HG02970 (cell line): ENCODE data around the gene CCT7.
"Not testable (repeated sequence)": the region's sequence is repeated elsewhere in the genome, so short reads cannot be mapped to it uniquely, and the experiment has no call there.

ENCODE experiments used
- ATAC-seq: cut with Tn5 transposase; IDR thresholded peaks from one replicate; pipeline ENCODE4 v1.9.1; 2021; ENCODE audit warnings: mild to moderate bottlenecking, moderate library complexity, moderate number of reproducible peaks; ENCODE audit not compliant: unreplicated experiment, low FRiP score

The CCT7 gene

GRCh38 chr2:73233932-73234832 lies at the start of gene CCT7:
TSS of gene CCT7 (plus strand) at chr2:73234308. CDS start at chr2:73234379, 71 bp downstream.
- peak; percentile 55 for ATAC-seq

GRCh38 chr2:73185965-73186364 lies 48.1 kb upstream of the CCT7 start:
- ATAC-seq, result no peak

GRCh38 chr2:73187549-73187948 lies 46.6 kb upstream of the CCT7 start:
- ATAC-seq, result no peak

- ATAC-seq, result no peak
Observed at GRCh38 chr2:73197579-73197978, 36.5 kb upstream of the CCT7 start.

- not testable (repeated sequence) for ATAC-seq
Observed at GRCh38 chr2:73200281-73200680, 33.8 kb upstream of the CCT7 start.

- ATAC-seq, result no peak
Observed at GRCh38 chr2:73202156-73203054, 31.7 kb upstream of the CCT7 start, which contains the start of gene NOTO. TSS of gene NOTO (plus strand) at chr2:73202574. CDS start at chr2:73202667, 93 bp downstream.

GRCh38 chr2:73203055-73203681 lies 30.9 kb upstream of the CCT7 start:
- ATAC-seq, result no peak

- no peak for ATAC-seq
Observed at GRCh38 chr2:73205611-73206010, 28.5 kb upstream of the CCT7 start.

GRCh38 chr2:73208258-73208657 lies 25.9 kb upstream of the CCT7 start:
- ATAC-seq, result no peak

GRCh38 chr2:73210019-73210418 lies 24.1 kb upstream of the CCT7 start:
- no peak for ATAC-seq

- ATAC-seq, result no peak
Observed at GRCh38 chr2:73210696-73211095, 23.4 kb upstream of the CCT7 start.

GRCh38 chr2:73212098-73212447 lies 22.0 kb upstream of the CCT7 start:
- ATAC-seq, result no peak

GRCh38 chr2:73212448-73213176 lies 21.5 kb upstream of the CCT7 start:
- ATAC-seq, result no peak

- ATAC-seq, result peak; percentile 84
Observed at GRCh38 chr2:73214120-73215035, 19.7 kb upstream of the CCT7 start, which contains the start of gene SMYD5. TSS of gene SMYD5 (plus strand) at chr2:73214245. CDS start at chr2:73214267, 22 bp downstream.

GRCh38 chr2:73215254-73215653 lies 18.9 kb upstream of the CCT7 start:
- ATAC-seq, result no peak

GRCh38 chr2:73217160-73217559 lies 16.9 kb upstream of the CCT7 start:
- ATAC-seq, result no peak

- no peak for ATAC-seq
Observed at GRCh38 chr2:73217826-73218225, 16.3 kb upstream of the CCT7 start.

GRCh38 chr2:73218298-73218697 lies 15.8 kb upstream of the CCT7 start:
- no peak for ATAC-seq

GRCh38 chr2:73223821-73224220 lies 10.3 kb upstream of the CCT7 start:
- no peak for ATAC-seq
